ENCODE data around the gene POR. TPM values are rescaled to one million over a fixed set of nuclear protein-coding genes. Genes with fewer than 3 reads are reported as not detected.
A peak's percentile ranks its signal among the peaks of the same experiment; 100 is the strongest.

POR gene
- total RNA-seq, 1 experiment from 2014 or later: 136 TPM

GRCh38 chr7:75962607-75963380 lies 47.8 kb downstream of the POR start:
- no peak for DNase-seq (ENCODE audit: low read depth, low spot score)
- in situ Hi-C loops (cut with HindIII; ENCODE audit: low pct_unique_long_range_greater_than_20kb, low sequenced_read_pairs): no loop called here

DNA sequence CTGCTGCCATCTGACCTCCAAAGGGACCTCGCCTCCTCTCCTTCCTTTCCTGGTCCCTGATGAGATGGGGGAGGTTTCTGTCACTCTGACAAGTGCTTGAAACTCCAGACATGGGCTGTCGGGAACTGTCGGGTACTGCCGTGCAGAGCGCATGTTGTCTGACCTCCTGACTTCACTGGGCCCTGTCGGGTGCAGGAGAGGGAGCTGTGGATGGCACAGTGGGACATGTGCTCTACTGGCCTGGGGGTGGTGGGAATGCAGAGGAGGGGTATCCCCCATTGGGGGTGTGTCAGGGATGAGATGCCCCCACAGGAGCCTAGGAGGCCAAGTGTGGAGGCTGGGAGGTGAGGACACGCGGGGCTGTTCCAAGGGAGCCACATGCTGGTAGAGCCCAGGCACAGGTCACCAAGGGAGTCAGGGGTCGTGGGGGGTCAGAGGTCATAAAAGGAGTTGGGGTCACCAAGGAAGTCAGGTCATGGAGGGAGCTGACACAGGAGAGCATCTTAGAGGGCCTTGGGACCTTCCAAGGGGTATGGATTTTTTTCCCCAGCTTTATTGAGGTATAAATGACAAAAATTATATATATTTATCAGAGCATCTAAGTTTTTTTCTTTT lies 48.5 kb downstream of the POR start:
- in situ Hi-C loops (cut with HindIII; ENCODE audit: low pct_unique_long_range_greater_than_20kb, low sequenced_read_pairs): no loop called here
- DNase-seq (ENCODE audit: low read depth, low spot score): no peak

DNA sequence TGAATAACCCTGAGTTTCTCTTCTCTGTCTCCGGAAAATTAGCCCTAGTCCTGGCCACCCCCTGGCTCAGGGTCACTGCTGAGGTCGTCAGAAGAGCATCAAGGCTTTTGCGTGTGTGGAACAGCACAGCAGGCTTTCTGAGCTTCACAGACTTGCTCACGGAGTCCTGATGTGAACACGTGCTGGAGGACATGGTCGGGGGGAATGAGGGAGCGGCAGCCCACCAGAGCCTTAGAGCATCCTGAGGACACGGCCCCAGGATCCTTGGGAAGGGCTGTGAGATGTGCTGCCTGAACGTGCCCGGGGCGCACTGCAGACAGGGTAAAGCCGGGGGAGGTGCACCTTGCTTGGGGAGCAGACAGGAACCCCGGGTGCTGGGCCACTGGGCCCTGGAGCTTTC lies 50.7 kb downstream of the POR start:
- no peak for DNase-seq (ENCODE audit: low read depth, low spot score)
- in situ Hi-C loops (cut with HindIII; ENCODE audit: low pct_unique_long_range_greater_than_20kb, low sequenced_read_pairs): no loop called here

- in situ Hi-C loops (cut with HindIII; ENCODE audit: low pct_unique_long_range_greater_than_20kb, low sequenced_read_pairs): no loop called here
- no peak for DNase-seq (ENCODE audit: low read depth, low spot score)
Measured at GRCh38 chr7:75966190-75966961, 51.4 kb downstream of the POR start.

- no peak for DNase-seq (ENCODE audit: low read depth, low spot score)
- in situ Hi-C loops (cut with HindIII; ENCODE audit: low pct_unique_long_range_greater_than_20kb, low sequenced_read_pairs): no loop called here
Measured at GRCh38 chr7:75967055-75967454, 52.1 kb downstream of the POR start.

GRCh38 chr7:75967487-75967997 lies 52.6 kb downstream of the POR start:
- in situ Hi-C loops (cut with HindIII; ENCODE audit: low pct_unique_long_range_greater_than_20kb, low sequenced_read_pairs): no loop called here

GRCh38 chr7:75968012-75968411 lies 53.1 kb downstream of the POR start:
- in situ Hi-C loops (cut with HindIII; ENCODE audit: low pct_unique_long_range_greater_than_20kb, low sequenced_read_pairs): no loop called here
- DNase-seq (ENCODE audit: low read depth, low spot score): no peak

More at GRCh38 chr7:75967487-75967997, 52.6 kb downstream of the POR start:
- no peak for DNase-seq (ENCODE audit: low read depth, low spot score)

DNA sequence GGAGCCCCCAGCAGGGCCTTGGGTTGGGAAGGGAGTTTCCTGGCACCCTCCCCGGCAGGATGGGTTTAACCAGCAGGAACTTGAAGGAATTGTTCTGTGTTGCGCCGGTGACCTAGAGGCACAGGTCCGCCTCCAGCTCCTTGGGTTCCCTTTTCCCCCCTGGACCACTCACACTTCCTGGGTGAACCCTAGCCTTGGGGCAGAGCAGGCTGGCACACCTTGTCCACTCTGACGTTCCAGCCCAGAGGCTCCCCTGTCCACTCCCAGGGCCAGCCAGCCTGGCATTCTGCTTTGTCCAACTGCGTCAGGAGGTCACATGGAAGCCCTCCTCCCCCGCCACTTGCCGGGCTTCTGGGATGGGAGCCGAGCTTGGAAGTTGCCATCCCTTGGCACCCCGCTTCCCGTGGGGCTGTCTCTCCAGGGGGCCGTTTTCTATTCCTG lies 53.6 kb downstream of the POR start:
- DNase-seq (ENCODE audit: low read depth, low spot score): no peak
- in situ Hi-C loops (cut with HindIII; ENCODE audit: low pct_unique_long_range_greater_than_20kb, low sequenced_read_pairs): no loop called here

GRCh38 chr7:75969182-75969581 lies 54.2 kb downstream of the POR start:
- in situ Hi-C loops (cut with HindIII; ENCODE audit: low pct_unique_long_range_greater_than_20kb, low sequenced_read_pairs): no loop called here
- no peak for DNase-seq (ENCODE audit: low read depth, low spot score)

DNA sequence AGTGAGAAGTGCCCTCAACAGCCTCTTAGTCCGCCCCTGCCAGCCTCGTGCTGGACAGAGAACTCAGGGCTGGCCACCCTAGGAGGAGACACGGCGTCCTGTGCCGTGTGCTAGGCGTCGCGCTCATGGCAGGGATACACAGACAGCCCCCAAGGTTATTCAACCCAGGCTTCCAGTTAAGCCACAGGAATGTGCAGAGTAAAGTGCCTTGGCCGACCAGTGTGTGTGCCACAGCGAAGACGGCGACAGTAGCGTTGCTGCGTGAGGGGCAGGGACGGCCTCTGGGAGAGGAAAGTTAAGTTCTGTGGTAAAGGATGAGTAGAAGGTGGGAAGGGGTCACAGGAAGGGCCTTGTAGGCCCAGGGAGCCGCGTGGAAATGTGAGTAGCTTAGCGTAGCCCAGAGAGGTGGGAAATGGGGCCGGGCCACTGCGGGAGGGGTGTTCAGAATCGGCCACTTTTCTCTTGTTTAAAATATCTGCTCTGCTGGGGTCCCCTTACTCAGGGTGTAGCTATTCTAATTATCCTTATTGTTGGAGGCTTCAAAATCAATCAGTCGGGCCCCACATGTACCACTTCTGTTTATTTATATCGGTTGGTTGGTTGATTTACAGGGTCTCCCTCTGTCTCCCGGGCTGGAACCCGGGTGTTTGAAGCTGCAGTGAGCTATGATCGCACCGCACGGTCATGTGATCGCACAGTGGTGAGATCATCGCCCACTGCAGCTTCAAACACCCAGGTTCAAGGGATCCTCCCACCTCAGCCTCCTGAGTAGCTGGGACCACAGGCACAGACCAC lies 54.9 kb downstream of the POR start:
- in situ Hi-C loops (cut with HindIII; ENCODE audit: low pct_unique_long_range_greater_than_20kb, low sequenced_read_pairs): no loop called here
- no peak for DNase-seq (ENCODE audit: low read depth, low spot score)

GRCh38 chr7:75971309-75971960 lies 56.5 kb downstream of the POR start:
- in situ Hi-C loops (cut with HindIII; ENCODE audit: low pct_unique_long_range_greater_than_20kb, low sequenced_read_pairs): no loop called here
- DNase-seq (ENCODE audit: low read depth, low spot score): no peak

DNA sequence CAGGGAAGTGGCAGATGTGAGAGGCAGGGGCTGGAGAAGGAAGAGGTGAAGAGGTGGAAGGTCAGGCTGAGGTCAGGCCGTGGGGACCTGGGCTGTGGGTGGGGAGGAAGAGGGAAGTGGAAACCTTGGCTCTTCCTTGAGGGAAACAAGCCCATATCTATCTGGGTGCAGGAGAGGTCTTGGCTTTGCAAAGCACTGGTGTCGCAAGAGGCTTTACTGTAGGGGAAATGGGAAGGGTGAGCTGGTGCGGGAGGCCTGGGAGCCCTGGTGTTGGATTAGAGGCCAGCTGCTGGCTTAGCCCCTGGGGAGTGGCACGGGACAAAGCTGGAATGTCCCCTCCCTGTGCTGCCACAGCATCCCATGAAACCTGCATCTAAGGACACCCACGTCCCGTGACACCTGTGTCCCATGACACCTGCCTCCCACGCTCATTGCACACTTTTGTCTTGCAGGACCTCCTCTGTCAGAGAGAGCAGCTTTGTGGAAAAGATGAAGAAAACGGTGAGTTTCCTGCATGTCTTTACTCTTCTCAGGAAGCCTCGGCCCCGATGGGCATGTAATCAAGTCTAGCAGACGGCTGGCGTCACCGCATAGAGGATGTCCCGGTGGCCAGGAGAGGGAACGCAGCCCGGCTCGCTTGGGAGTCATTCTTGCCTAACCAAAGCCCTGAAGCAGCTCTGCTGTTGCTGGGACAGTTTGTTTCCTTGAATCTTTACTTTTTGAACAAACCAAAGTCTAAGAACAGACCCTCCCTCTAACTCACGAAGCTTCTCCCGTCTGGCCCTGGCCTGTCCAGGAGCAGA lies 57.2 kb downstream of the POR start:
- DNase-seq (ENCODE audit: low read depth, low spot score): peak; percentile 27
- in situ Hi-C loops (cut with HindIII; ENCODE audit: low pct_unique_long_range_greater_than_20kb, low sequenced_read_pairs): no loop called here

GRCh38 chr7:75977743-75978142 lies 62.8 kb downstream of the POR start:
- DNase-seq (ENCODE audit: low read depth, low spot score): no peak
- in situ Hi-C loops (cut with HindIII; ENCODE audit: low pct_unique_long_range_greater_than_20kb, low sequenced_read_pairs): no loop called here

GRCh38 chr7:75979759-75980429 lies 64.9 kb downstream of the POR start:
- DNase-seq (ENCODE audit: low read depth, low spot score): no peak
- in situ Hi-C loops (cut with HindIII; ENCODE audit: low pct_unique_long_range_greater_than_20kb, low sequenced_read_pairs): no loop called here

GRCh38 chr7:75980430-75981202 lies 65.7 kb downstream of the POR start:
- no peak for DNase-seq (ENCODE audit: low read depth, low spot score)
- in situ Hi-C loops (cut with HindIII; ENCODE audit: low pct_unique_long_range_greater_than_20kb, low sequenced_read_pairs): no loop called here

DNA sequence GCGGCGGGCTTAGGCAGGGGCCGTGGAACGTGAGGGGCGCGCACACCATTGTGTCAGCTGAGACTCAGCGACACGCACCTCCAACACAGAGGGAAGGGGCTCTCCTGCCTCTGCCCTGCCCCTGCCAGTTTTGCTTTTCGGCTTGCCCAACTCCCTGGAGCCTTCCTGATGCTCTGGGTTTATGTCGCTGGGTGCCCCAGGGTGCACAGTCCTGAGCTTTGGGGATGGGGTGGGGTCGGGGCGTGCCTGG lies 66.2 kb downstream of the POR start:
- no peak for DNase-seq (ENCODE audit: low read depth, low spot score)
- in situ Hi-C loops (cut with HindIII; ENCODE audit: low pct_unique_long_range_greater_than_20kb, low sequenced_read_pairs): no loop called here
